H1 (cell line): ENCODE data around the gene NREP. TPM values are rescaled to one million over a fixed set of nuclear protein-coding genes. Genes with fewer than 3 reads are reported as not detected.

Experiments used
- CTCF ChIA-PET: fragments of 300-600 bp; sonication (Branson Sonifier 250); formaldehyde crosslinking; loops from one replicate; lab custom pipeline; 2021; ENCODE audit not compliant: partially characterized antibody; lab: Charles Lee
- POLR2A ChIA-PET: fragments of 300-600 bp; sonication (Branson Sonifier 250); formaldehyde crosslinking; loops from one replicate; lab custom pipeline; 2021; ENCODE audit warnings: inconsistent platforms; ENCODE audit not compliant: partially characterized antibody; lab: Charles Lee
- DNase-seq, 2 experiments: peaks; one replicate each; pipeline versions ENCODE4 v3.0.0 to v3.0.0-alpha.2; 2010 to 2022; ENCODE audit warnings: low spot score in 2 of 2, low read depth in 1 of 2, mixed read lengths in 1 of 2
- FAIRE-seq: peaks from 2 replicates; lab custom pipeline; 2011; peaks lifted over from hg19 to GRCh38; lab: Jason Lieb, UNC
- H2AFZ ChIP-seq: 2 replicates; pipeline ENCODE4 v1.8.1; 2012; ENCODE audit warnings: low read length, inconsistent platforms
- H2AK5ac ChIP-seq: 2 replicates; pipeline ENCODE4 v1.6.1; 2013; ENCODE audit warnings: low read depth, low read length
- H2BK120ac ChIP-seq: replicated peaks from 2 replicates; pipeline ENCODE3; 2013; ENCODE audit warnings: low read depth, low read length, inconsistent platforms
- H2BK12ac ChIP-seq: 2 replicates; pipeline ENCODE4 v1.6.1; 2013; ENCODE audit warnings: low read depth, low read length
- H2BK15ac ChIP-seq: 2 replicates; pipeline ENCODE4 v1.6.1; 2013; ENCODE audit warnings: low read length
- H2BK20ac ChIP-seq: 2 replicates; pipeline ENCODE4 v1.6.1; 2013; ENCODE audit warnings: low read length
- H2BK5ac ChIP-seq: 2 replicates; pipeline ENCODE4 v1.6.1; 2013; ENCODE audit warnings: low read depth, low read length
- H3K14ac ChIP-seq: 2 replicates; pipeline ENCODE4 v1.6.1; 2013; ENCODE audit warnings: inconsistent platforms; ENCODE audit not compliant: insufficient read length
- H3K18ac ChIP-seq: 2 replicates; pipeline ENCODE4 v1.6.1; 2013; ENCODE audit warnings: low read length; ENCODE audit errors: extremely low read depth
- H3K23ac ChIP-seq: 2 replicates; pipeline ENCODE4 v1.6.1; 2013; ENCODE audit warnings: inconsistent platforms; ENCODE audit not compliant: insufficient read length
- H3K23me2 ChIP-seq: 2 replicates; pipeline ENCODE4 v1.6.1; 2013; ENCODE audit warnings: low read depth, low read length
- H3K27ac ChIP-seq: 2 replicates; pipeline ENCODE4 v1.6.1; 2011; ENCODE audit warnings: low read depth, low read length, inconsistent platforms
- H3K27me3 ChIP-seq, 4 experiments: replicated peaks in 1 of 4; 1 replicate in 1 of 4; 2 replicates in 3 of 4; pipeline versions ENCODE4 v1.6.1 to v1.8.1; 2011 to 2013; ENCODE audit warnings: low read length in 3 of 4, mild to moderate bottlenecking in 3 of 4, inconsistent platforms in 2 of 4, mixed read lengths in 2 of 4, moderate library complexity in 1 of 4; ENCODE audit not compliant: control insufficient read depth in 3 of 4, insufficient read depth in 3 of 4; ENCODE audit errors: extremely low read depth in 1 of 4
- H3K36me3 ChIP-seq, 4 experiments: 2 replicates each; pipeline versions ENCODE4 v1.6.1 to v1.8.1; 2011 to 2013; ENCODE audit warnings: mild to moderate bottlenecking in 4 of 4, low read length in 3 of 4, moderate library complexity in 2 of 4, control low read depth in 1 of 4, inconsistent platforms in 1 of 4; ENCODE audit not compliant: insufficient read depth in 4 of 4, control insufficient read depth in 2 of 4
- H3K4ac ChIP-seq: replicated peaks from 2 replicates; pipeline ENCODE3; 2013; ENCODE audit warnings: low read length, low read depth, mixed read lengths, inconsistent platforms; ENCODE audit not compliant: insufficient read length
- H3K4me1 ChIP-seq, 4 experiments: replicated peaks in 1 of 4; 1 replicate in 1 of 4; 2 replicates in 3 of 4; pipeline versions ENCODE4 v1.6.1 to v1.8.1; 2011 to 2013; ENCODE audit warnings: low read length in 3 of 4, inconsistent platforms in 2 of 4, mixed read lengths in 1 of 4; ENCODE audit not compliant: insufficient read depth in 4 of 4, control insufficient read depth in 3 of 4
- H3K4me2 ChIP-seq, 2 experiments: 2 replicates each; pipeline versions ENCODE4 v1.6.1 to v1.8.1; 2011 to 2013; ENCODE audit warnings: low read depth in 2 of 2, low read length in 2 of 2, control low read depth in 1 of 2, inconsistent platforms in 1 of 2, mild to moderate bottlenecking in 1 of 2; ENCODE audit not compliant: insufficient read depth in 1 of 2
- H3K4me3 ChIP-seq, 4 experiments: fragments of 200-600, 300-600 bp in 1 of 4; sonication (generic), shearing (Covaris generic), sonication (Bioruptor Twin) in 1 of 4; 2 replicates each; pipeline versions ENCODE4 v1.5.1 to v1.8.1; 2011 to 2016; ENCODE audit warnings: low read length in 4 of 4, low read depth in 3 of 4, control low read depth in 2 of 4, inconsistent platforms in 2 of 4, mild to moderate bottlenecking in 2 of 4, mixed read lengths in 1 of 4, moderate library complexity in 1 of 4; ENCODE audit not compliant: insufficient read depth in 2 of 4; ENCODE audit errors: extremely low read depth in 1 of 4
- H3K56ac ChIP-seq: replicated peaks from 2 replicates; pipeline ENCODE3; 2013; ENCODE audit warnings: low read depth, mild to moderate bottlenecking, mixed read lengths, low read length, inconsistent platforms; ENCODE audit not compliant: insufficient read length
- H3K79me1 ChIP-seq: 2 replicates; pipeline ENCODE4 v1.6.1; 2013; ENCODE audit warnings: low read depth, low read length, control low read depth
- H3K79me2 ChIP-seq, 2 experiments: 2 replicates each; pipeline versions ENCODE4 v1.6.1 to v1.8.1; 2012 to 2013; ENCODE audit warnings: low read length in 2 of 2, mild to moderate bottlenecking in 2 of 2, inconsistent platforms in 1 of 2; ENCODE audit not compliant: insufficient read depth in 2 of 2, control insufficient read depth in 1 of 2
- H3K9ac ChIP-seq, 4 experiments: replicated peaks in 1 of 4; 1 replicate in 1 of 4; 2 replicates in 3 of 4; pipeline versions ENCODE4 v1.6.1 to v1.8.1; 2011 to 2013; ENCODE audit warnings: low read depth in 3 of 4, low read length in 3 of 4, control low read depth in 2 of 4, mild to moderate bottlenecking in 2 of 4, moderate library complexity in 2 of 4, inconsistent platforms in 1 of 4; ENCODE audit errors: extremely low read depth in 1 of 4
- H3K9me3 ChIP-seq, 2 experiments: 2 replicates each; pipeline versions ENCODE4 v1.6.1 to v1.8.1; 2012 to 2013; ENCODE audit warnings: mild to moderate bottlenecking in 2 of 2, moderate library complexity in 2 of 2, control low read depth in 1 of 2, inconsistent platforms in 1 of 2, low read depth in 1 of 2, low read length in 1 of 2, mixed read lengths in 1 of 2; ENCODE audit not compliant: insufficient read depth in 2 of 2
- H4K20me1 ChIP-seq, 2 experiments: replicated peaks in 1 of 2; 2 replicates each; pipeline versions ENCODE3 to v1.8.1; 2011 to 2013; ENCODE audit warnings: inconsistent platforms in 2 of 2, low read length in 2 of 2, mild to moderate bottlenecking in 1 of 2; ENCODE audit not compliant: insufficient read depth in 2 of 2, control insufficient read depth in 1 of 2
- H4K5ac ChIP-seq: 2 replicates; pipeline ENCODE4 v1.6.1; 2013; ENCODE audit warnings: low read length, low read depth, mixed read lengths, inconsistent platforms; ENCODE audit not compliant: insufficient read length
- H4K8ac ChIP-seq: 2 replicates; pipeline ENCODE4 v1.8.0; 2013; ENCODE audit warnings: mild to moderate bottlenecking, moderate library complexity, low read length, inconsistent platforms; ENCODE audit not compliant: insufficient read depth; ENCODE audit errors: extremely low read depth
- H4K91ac ChIP-seq: replicated peaks from 2 replicates; pipeline ENCODE3; 2013; ENCODE audit warnings: low read length, mixed read lengths, inconsistent platforms; ENCODE audit not compliant: insufficient read length
- CTBP2 ChIP-seq: IDR thresholded peaks from 2 replicates; pipeline ENCODE4 v1.7.0; 2011; ENCODE audit warnings: borderline replicate concordance, mild to moderate bottlenecking, moderate library complexity, mixed read lengths, low read length; ENCODE audit not compliant: insufficient read depth, insufficient read length
- EGR1 ChIP-seq: IDR thresholded peaks from 2 replicates; pipeline ENCODE4 v1.6.1; 2011; ENCODE audit warnings: low read depth, low read length, borderline replicate concordance
- GABPA ChIP-seq: IDR thresholded peaks from 2 replicates; pipeline ENCODE4 v1.6.1; 2011; ENCODE audit warnings: mild to moderate bottlenecking, low read length, moderate library complexity, borderline replicate concordance; ENCODE audit not compliant: insufficient read depth
- HDAC6 ChIP-seq: IDR thresholded peaks from one replicate; pipeline ENCODE4 v1.7.1; 2012; ENCODE audit warnings: low read depth, mild to moderate bottlenecking, inconsistent platforms, low read length, moderate library complexity
- KDM5A ChIP-seq: fragments of 200-600 bp; IDR thresholded peaks from 2 replicates; pipeline ENCODE4 v1.7.1; 2012; ENCODE audit warnings: mild to moderate bottlenecking, low read length, inconsistent platforms, mixed read lengths
- NANOG ChIP-seq: IDR thresholded peaks from 2 replicates; pipeline ENCODE4 v1.6.1; 2011; ENCODE audit warnings: low read length, low read depth, mild to moderate bottlenecking, inconsistent platforms; ENCODE audit not compliant: insufficient read depth, poor library complexity, severe bottlenecking
- POU5F1 ChIP-seq: IDR thresholded peaks from 2 replicates; pipeline ENCODE4 v1.6.1; 2011; ENCODE audit warnings: low read depth, mild to moderate bottlenecking, low read length, moderate library complexity
- SP1 ChIP-seq: IDR thresholded peaks from 2 replicates; pipeline ENCODE4 v1.6.1; 2011; ENCODE audit warnings: low read depth, low read length
- WGBS, 2 experiments: shearing (Covaris generic) in 1 of 2; methylation state at CpG; one replicate each; pipeline versions ENCODE4 v1.1.6 to v1.1.7; 2013 to 2015; ENCODE audit warnings: low lambda C conversion rate in 2 of 2, mixed read lengths in 2 of 2, inconsistent platforms in 1 of 2, low coverage in 1 of 2, missing lambda C conversion rate in 1 of 2; ENCODE audit not compliant: insufficient replicate concordance in 2 of 2, insufficient coverage in 1 of 2, insufficient read length in 1 of 2; ENCODE audit errors: extremely low coverage in 1 of 2, missing lambda C conversion rate in 1 of 2; 5-methylcytosine and 5-hydroxymethylcytosine counted together
- polyA plus RNA-seq, 7 experiments: library from polyadenylated mRNA; depleted of rRNA in 3 of 7; stranded (reverse) in 5 of 7; unstranded in 2 of 7; fragments of >200 nt in 5 of 7; fragments of 200-250 nt in 2 of 7; gene quantifications; 1 replicate in 5 of 7; 2 replicates in 1 of 7; 4 replicates in 1 of 7; pipeline versions ENCODE4 v1.2.1 to v1.2.3, GENCODE V29; 2011 to 2013; ENCODE audit warnings: missing spikeins in 2 of 7, mixed read lengths in 2 of 7
- total RNA-seq: library from RNA; stranded (reverse); fragmentation: NEBNext Ultra II Directional; extraction: Animal tissue kit (Norgen Biotek cat#: 25700); gene quantifications from 2 replicates; pipeline ENCODE4 v1.2.1, GENCODE V29; 2021

Gene NREP
- total and polyA plus RNA-seq, 2 of the 8 experiments (the other 6 are each of a cell fraction or from before 2014, with no cell fraction given), result 254 to 301 TPM

DNA sequence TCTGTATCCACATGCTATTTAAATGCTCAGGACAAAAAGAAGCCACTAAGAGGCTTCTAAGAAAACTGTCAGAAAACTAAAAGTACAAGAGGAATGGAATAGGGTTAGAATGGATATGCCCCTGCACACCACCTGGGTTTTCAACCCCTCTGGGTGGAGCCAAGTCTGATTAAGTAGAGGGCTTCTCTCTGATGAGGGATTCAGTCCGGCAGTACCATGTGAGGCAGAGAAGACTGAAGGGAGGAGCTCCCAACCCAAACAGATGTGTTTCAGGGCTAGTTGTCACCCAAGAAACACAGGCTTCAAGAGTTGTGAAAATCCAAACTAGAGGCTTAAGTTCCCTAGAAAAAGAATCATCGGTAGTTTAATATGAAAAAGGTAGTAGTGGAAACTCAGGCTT lies 12.5 kb downstream of the NREP start:
- Histone ChIP-seq H2BK20ac (no peak overlapping the region), H3K4me3 (no peak overlapping the region), H3K4me2 (no peak overlapping the region), H3K27me3 (no peaks in the 10 kb centered on the region), H2BK120ac (no peak overlapping the region), H4K20me1 (peaks cover 4 to 22% of the 10 kb centered on the region in 2 experiments), H3K56ac (no peak overlapping the region), H4K91ac (no peak overlapping the region)
- CTCF ChIA-PET, result no interaction called here
- TF ChIP-seq EGR1, result no peak
- no peak for TF ChIP-seq NANOG
- no peak for TF ChIP-seq POU5F1
- TF ChIP-seq SP1, result no peak
- TF ChIP-seq GABPA, result no peak
- TF ChIP-seq KDM5A, result no peak
- TF ChIP-seq HDAC6, result no peak
- TF ChIP-seq CTBP2, result no peak
- TF ChIP-seq, all 59 proteins: peak for 0
- Histone ChIP-seq H3K18ac (no peak overlapping the region), H3K79me1 (peaks cover 4% of the 10 kb centered on the region), H3K23me2 (no peaks in the 10 kb centered on the region), H3K14ac (no peak overlapping the region), H3K9me3 (no peaks in the 10 kb centered on the region), H3K4ac (no peak overlapping the region), H4K5ac (no peak overlapping the region), H3K9ac (no peak overlapping the region), H2BK12ac (no peak overlapping the region), H4K8ac (no peak overlapping the region), H3K23ac (no peak overlapping the region), H2BK5ac (no peak overlapping the region), H2AK5ac (no peak overlapping the region), H2BK15ac (no peak overlapping the region), H3K79me2 (peaks cover 8 to 99% of the 10 kb centered on the region in 2 experiments; a peak in 3 of 4 replicates), H2AFZ (no peak overlapping the region), H3K27ac (no peak overlapping the region), H3K4me1 (peaks cover 2 to 19% (median 12%) of the 10 kb centered on the region in 4 experiments; a peak in 6 of 7 replicates), H3K36me3 (peaks cover 0 to 6% (median 3%) of the 10 kb centered on the region in 4 experiments; a peak in 5 of 8 replicates)
- POLR2A ChIA-PET, result interaction anchor here (0.8 to 2.8 kb wide), 4 partner anchors 10 to 14 kb away, joined by 3 to 15 read pairs (median 6); partner anchors contain the start of gene NREP
- FAIRE-seq (peak; percentile 13), DNase-seq (no peak)
- 88% methylated on average over 2 of the region's 2 CpGs; no CpG with 5 or more reads in 1 of the 2 experiments for WGBS, 2 experiments
